Keratinocyte (primary cell): ENCODE results near the gene SIX3. TPM values are rescaled to one million over a fixed set of nuclear protein-coding genes. Genes with fewer than 3 reads are reported as not detected.
A peak's percentile ranks its signal among the peaks of the same experiment; 100 is the strongest.

Source experiments
- DNase-seq: peaks from one replicate; pipeline ENCODE4 v3.0.0-alpha.2; 2011; ENCODE audit warnings: low read depth, missing footprints, low spot score
- FAIRE-seq: peaks from 2 replicates; lab custom pipeline; 2011; peaks lifted over from hg19 to GRCh38; lab: Jason Lieb, UNC
- H2AFZ ChIP-seq: 2 replicates; pipeline ENCODE4 v1.6.0; 2012; ENCODE audit warnings: low read length, control low read depth, inconsistent platforms; ENCODE audit not compliant: control insufficient read depth
- H3K27ac ChIP-seq: 2 replicates; pipeline ENCODE4 v1.5.1; 2011; ENCODE audit warnings: low read length; ENCODE audit not compliant: control insufficient read depth, insufficient read depth
- H3K27me3 ChIP-seq: 3 replicates; pipeline ENCODE4 v1.6.0; 2011; ENCODE audit warnings: low read length; ENCODE audit not compliant: control insufficient read depth, insufficient read depth; ENCODE audit errors: extremely low read depth
- H3K36me3 ChIP-seq, 2 experiments: 2 replicates in 1 of 2; 3 replicates in 1 of 2; pipeline ENCODE4 v1.5.1; 2011; ENCODE audit warnings: low read length in 2 of 2, mild to moderate bottlenecking in 1 of 2; ENCODE audit not compliant: control insufficient read depth in 2 of 2, insufficient read depth in 2 of 2; ENCODE audit errors: extremely low read depth in 1 of 2
- H3K4me1 ChIP-seq: 3 replicates; pipeline ENCODE4 v1.5.1; 2011; ENCODE audit warnings: low read length; ENCODE audit not compliant: control insufficient read depth, insufficient read depth; ENCODE audit errors: extremely low read depth
- H3K4me2 ChIP-seq: 3 replicates; pipeline ENCODE4 v1.6.0; 2011; ENCODE audit warnings: low read depth, low read length; ENCODE audit not compliant: control insufficient read depth, insufficient read depth; ENCODE audit errors: extremely low read depth
- H3K4me3 ChIP-seq, 3 experiments: fragments of 200-600 bp in 1 of 3; sonication (generic) in 1 of 3; 2 replicates in 2 of 3; 3 replicates in 1 of 3; pipeline ENCODE4 v1.5.1; 2011 to 2016; ENCODE audit warnings: low read length in 3 of 3, mild to moderate bottlenecking in 3 of 3, control low read depth in 2 of 3, inconsistent platforms in 1 of 3, low read depth in 1 of 3, mixed read lengths in 1 of 3, mixed run types in 1 of 3, moderate library complexity in 1 of 3; ENCODE audit not compliant: control insufficient read depth in 2 of 3, insufficient read depth in 2 of 3; ENCODE audit errors: extremely low read depth in 1 of 3
- H3K79me2 ChIP-seq: 2 replicates; pipeline ENCODE4 v1.6.0; 2012; ENCODE audit warnings: low read length; ENCODE audit not compliant: control insufficient read depth, insufficient read depth
- H3K9ac ChIP-seq: 3 replicates; pipeline ENCODE4 v1.6.0; 2011; ENCODE audit warnings: low read length; ENCODE audit not compliant: control insufficient read depth, insufficient read depth; ENCODE audit errors: extremely low read depth
- H3K9me1 ChIP-seq: 3 replicates; pipeline ENCODE4 v1.6.0; 2011; ENCODE audit warnings: low read length; ENCODE audit not compliant: control insufficient read depth, insufficient read depth; ENCODE audit errors: extremely low read depth
- H3K9me3 ChIP-seq: 2 replicates; pipeline ENCODE4 v1.5.1; 2012; ENCODE audit warnings: low read depth, low read length; ENCODE audit not compliant: control insufficient read depth
- H4K20me1 ChIP-seq: 3 replicates; pipeline ENCODE4 v1.6.0; 2011; ENCODE audit warnings: low read length; ENCODE audit not compliant: control insufficient read depth, insufficient read depth; ENCODE audit errors: extremely low read depth
- CTCF ChIP-seq, 3 experiments: IDR thresholded peaks in 1 of 3; conservative IDR thresholded peaks in 1 of 3; optimal IDR thresholded peaks in 1 of 3; 2 replicates in 2 of 3; 3 replicates in 1 of 3; pipeline versions ENCODE3 to v1.5.1; 2011; ENCODE audit warnings: low read length in 3 of 3, mild to moderate bottlenecking in 3 of 3, moderate library complexity in 2 of 3, control low read depth in 1 of 3, inconsistent platforms in 1 of 3; ENCODE audit not compliant: insufficient read depth in 2 of 3; ENCODE audit errors: extremely low read depth in 1 of 3
- EZH2 ChIP-seq: IDR thresholded peaks from one replicate; pipeline ENCODE4 v1.6.1; 2012; ENCODE audit warnings: inconsistent platforms, mild to moderate bottlenecking, low read length, moderate library complexity
- dilution Hi-C: fragments of 300-500 bp; cut with MboI; formaldehyde crosslinking; loops from one replicate; pipeline ENCODE4 v1.7.0; 2020; ENCODE audit warnings: low sequenced_read_pairs; ENCODE audit not compliant: extremely low pct_ligation_motif_present
- polyA plus RNA-seq, 5 experiments: library from polyadenylated mRNA; depleted of rRNA in 3 of 5; stranded (reverse) in 3 of 5; stranded (forward) in 1 of 5; unstranded in 1 of 5; fragments of >200 nt; gene quantifications; 1 replicate in 1 of 5; 2 replicates in 3 of 5; 3 replicates in 1 of 5; pipeline versions ENCODE4 v1.2.1 to v1.2.3, GENCODE V29; 2011 to 2012; ENCODE audit warnings: missing spikeins in 2 of 5, low read depth in 1 of 5, low replicate concordance in 1 of 5

SIX3 gene
- polyA plus RNA-seq, 1 donor (not counting 4 experiments of a cell fraction or from before 2014, with no cell fraction given): not detected

GRCh38 chr2:44935729-44936098, 5.8 kb upstream of the SIX3 start:
- no peak for DNase-seq
- dilution Hi-C loops: no loop called here
- no peaks in the 10 kb centered on the region for H3K79me2 ChIP-seq
- no peak overlapping the region for H3K4me3 ChIP-seq
- H3K27me3 ChIP-seq: peaks cover 100% of the 10 kb centered on the region
- no peak for TF ChIP-seq EZH2
- no peak for TF ChIP-seq CTCF (optimal IDR thresholded peaks at IDR 0.05 in 1 of 3, IDR thresholded peaks at IDR 0.05 in 1 of 3, conservative IDR thresholded peaks at IDR 0.05 in 1 of 3; ENCODE audit: extremely low read depth in 1 of 3, insufficient read depth in 2 of 3, low read length in 3 of 3)
- no peaks in the 10 kb centered on the region for H3K9me3 ChIP-seq
- H3K4me1 ChIP-seq: peaks cover 4% of the 10 kb centered on the region
- H2AFZ ChIP-seq: no peak overlapping the region
- no peaks in the 10 kb centered on the region for H4K20me1 ChIP-seq
- no peak overlapping the region for H3K27ac ChIP-seq
- no peaks in the 10 kb centered on the region for H3K9me1 ChIP-seq
- no peaks in the 10 kb centered on the region for H3K36me3 ChIP-seq
- no peak overlapping the region for H3K9ac ChIP-seq
- H3K4me2 ChIP-seq: no peak overlapping the region
- FAIRE-seq: no peak

GRCh38 chr2:44936275-44936674, 5.2 kb upstream of the SIX3 start:
- Histone ChIP-seq H3K9ac (no peak overlapping the region), H3K36me3 (no peaks in the 10 kb centered on the region), H3K27me3 (peaks cover 100% of the 10 kb centered on the region), H2AFZ (no peak overlapping the region), H3K27ac (no peak overlapping the region), H3K4me3 (no peak overlapping the region), H3K4me1 (peaks cover 4% of the 10 kb centered on the region), H3K4me2 (no peak overlapping the region), H3K9me3 (no peaks in the 10 kb centered on the region), H4K20me1 (no peaks in the 10 kb centered on the region), H3K79me2 (no peaks in the 10 kb centered on the region), H3K9me1 (no peaks in the 10 kb centered on the region)
- peak; percentile 8 for TF ChIP-seq EZH2
- no peak for TF ChIP-seq CTCF (optimal IDR thresholded peaks at IDR 0.05 in 1 of 3, IDR thresholded peaks at IDR 0.05 in 1 of 3, conservative IDR thresholded peaks at IDR 0.05 in 1 of 3; ENCODE audit: extremely low read depth in 1 of 3, insufficient read depth in 2 of 3, low read length in 3 of 3)
- DNase-seq (no peak), FAIRE-seq (no peak)
- dilution Hi-C loops: no loop called here
